Thymus (tissue), 11 donors: ENCODE results near the gene EGFL7. TPM values are rescaled to one million over a fixed set of nuclear protein-coding genes. Genes with fewer than 3 reads are reported as not detected.
A peak's percentile ranks its signal among the peaks of the same experiment; 100 is the strongest.

Source experiments
- DNase-seq, 9 donors: peaks; one replicate each; pipeline ENCODE4 v3.0.0-alpha.2; 2013; ENCODE audit warnings: low spot score in 9 of 9, low read depth in 6 of 9, missing footprints in 1 of 9
- H3K27ac ChIP-seq, 2 donors: one replicate each; pipeline ENCODE4 v1.5.1; 2013; ENCODE audit warnings: control low read depth in 1 of 2, low read depth in 1 of 2, low read length in 1 of 2, mild to moderate bottlenecking in 1 of 2, moderate library complexity in 1 of 2
- H3K27me3 ChIP-seq, 2 donors: one replicate each; pipeline ENCODE4 v1.5.1; 2013; ENCODE audit warnings: low read length in 1 of 2; ENCODE audit not compliant: control insufficient read depth in 2 of 2, insufficient read depth in 1 of 2
- H3K36me3 ChIP-seq, 2 donors: one replicate each; pipeline ENCODE4 v1.5.1; 2013; ENCODE audit warnings: low read length in 1 of 2, mild to moderate bottlenecking in 1 of 2, moderate library complexity in 1 of 2; ENCODE audit not compliant: control insufficient read depth in 2 of 2, insufficient read depth in 2 of 2
- H3K4me1 ChIP-seq, 2 donors: one replicate each; pipeline ENCODE4 v1.5.1; 2013; ENCODE audit warnings: low read length in 2 of 2; ENCODE audit not compliant: control insufficient read depth in 2 of 2, insufficient read depth in 2 of 2
- H3K4me3 ChIP-seq, 2 donors: one replicate each; pipeline ENCODE4 v1.5.1; 2013; ENCODE audit warnings: low read length in 2 of 2, control low read depth in 1 of 2, mild to moderate bottlenecking in 1 of 2
- H3K9me3 ChIP-seq, 2 donors: one replicate each; pipeline ENCODE4 v1.5.1; 2013; ENCODE audit warnings: low read length in 1 of 2, mild to moderate bottlenecking in 1 of 2; ENCODE audit not compliant: control insufficient read depth in 2 of 2, insufficient read depth in 1 of 2
- WGBS: extraction: QIAGEN DNeasy Blood & Tissue Kit; methylation state at CpG from one replicate; pipeline ENCODE4 v1.1.7; 2013; 5-methylcytosine and 5-hydroxymethylcytosine counted together
- polyA plus RNA-seq: library from polyadenylated mRNA; stranded (reverse); fragments of 200-250 nt; gene quantifications from one replicate; pipeline ENCODE4 v1.2.3, GENCODE V29; 2013
- total RNA-seq: library from RNA; stranded (reverse); fragments of 120-200 nt; gene quantifications from one replicate; pipeline ENCODE4 v1.2.4, GENCODE V29; 2013
- donor health status: healthy.

Gene EGFL7
- total and polyA plus RNA-seq, 2 donors = 18.1 to 118 TPM

DNA sequence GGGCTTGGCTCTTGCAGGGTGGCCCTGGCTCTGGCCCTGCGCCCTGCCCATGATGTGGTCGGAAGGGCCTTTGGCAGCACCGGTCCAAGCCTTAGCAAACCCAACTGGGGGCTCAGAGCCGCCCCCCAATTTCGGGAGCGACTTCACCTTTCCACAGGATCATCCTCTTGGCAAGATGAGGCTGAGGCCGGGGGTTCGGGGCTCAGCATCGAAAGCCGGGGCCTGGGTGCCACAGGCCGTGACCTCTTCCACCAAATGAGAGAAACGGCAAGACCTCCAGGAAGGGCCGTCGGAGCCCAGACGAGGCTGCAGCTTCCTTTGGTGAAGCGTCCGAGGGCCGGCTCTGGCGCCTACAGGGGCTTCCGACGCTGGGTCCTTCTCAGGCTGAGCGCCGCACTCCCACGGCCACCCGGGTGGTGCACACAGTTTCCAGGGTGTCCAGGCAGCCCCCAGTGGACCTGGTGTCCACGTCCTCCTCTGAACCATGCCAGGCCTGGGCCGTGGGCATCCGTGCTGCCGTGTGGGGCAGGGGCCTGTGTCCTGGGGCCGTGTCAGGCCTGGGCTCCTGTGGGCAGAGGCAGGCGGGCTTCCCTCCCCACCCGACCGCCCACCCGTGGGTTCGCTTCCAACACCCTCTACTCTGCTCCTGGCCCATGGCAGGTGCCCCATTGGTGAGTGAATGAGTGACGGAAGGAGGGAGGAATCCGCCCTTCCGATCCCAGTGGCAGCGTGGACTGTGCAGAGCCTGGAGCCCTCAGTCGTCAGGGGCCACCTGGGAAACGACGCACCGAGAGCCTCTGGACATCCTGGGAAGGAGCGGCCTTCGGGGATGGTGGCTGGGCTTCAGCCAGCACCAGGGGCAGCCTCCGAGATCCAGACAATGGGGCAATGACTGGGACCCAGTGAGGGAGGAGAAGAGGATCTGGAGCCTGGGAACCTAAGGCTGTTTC lies 29.7 kb downstream of the EGFL7 start:
- Histone ChIP-seq H3K27ac (no peak overlapping the region), H3K27me3 (peaks cover 4 to 26% of the 10 kb centered on the region in 2 donors), H3K4me3 (no peak overlapping the region), H3K4me1 (peaks cover 3 to 25% of the 10 kb centered on the region in 2 donors), H3K36me3 (no peaks in the 10 kb centered on the region), H3K9me3 (peaks cover 0 to 7% of the 10 kb centered on the region in 2 donors)
- WGBS = 95% methylated on average over 46 of the region's 46 CpGs
- no peak for DNase-seq

DNA sequence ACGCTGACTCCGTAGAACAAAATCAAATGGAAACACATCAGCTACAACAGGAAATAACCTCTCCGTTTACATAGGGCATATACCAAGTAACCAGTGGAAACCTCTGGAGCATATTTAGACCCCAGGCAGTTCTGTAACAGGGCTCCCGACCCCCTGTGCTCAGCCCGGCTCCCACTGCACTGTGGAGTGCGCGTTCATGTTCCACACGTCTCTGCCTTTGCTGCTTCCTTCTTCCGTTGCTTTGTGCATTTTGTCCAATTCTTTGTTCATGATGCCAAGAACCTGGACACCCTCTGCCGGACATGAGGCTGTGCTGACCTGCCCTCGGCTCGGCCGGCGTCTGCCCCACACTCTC lies 30.4 kb downstream of the EGFL7 start:
- H3K27me3 ChIP-seq = peaks cover 0 to 19% of the 10 kb centered on the region in 2 donors
- no peak for DNase-seq
- H3K4me3 ChIP-seq = no peak overlapping the region
- WGBS = 96% methylated on average over 14 of the region's 14 CpGs
- H3K27ac ChIP-seq = no peak overlapping the region
- H3K36me3 ChIP-seq = no peaks in the 10 kb centered on the region
- H3K4me1 ChIP-seq = peaks cover 0 to 26% of the 10 kb centered on the region in 2 donors
- peaks cover 0 to 3% of the 10 kb centered on the region in 2 donors for H3K9me3 ChIP-seq

- no peak overlapping the region for H3K27ac ChIP-seq
- no peaks in the 10 kb centered on the region for H3K9me3 ChIP-seq
- no peak overlapping the region for H3K4me3 ChIP-seq
Measured at GRCh38 chr9:136693490-136694162, 30.9 kb downstream of the EGFL7 start.

GRCh38 chr9:136694163-136694871 lies 31.6 kb downstream of the EGFL7 start:
- H3K4me3 ChIP-seq = no peak overlapping the region
- H3K27ac ChIP-seq = no peak overlapping the region
- H3K4me1 ChIP-seq = peaks cover 0 to 28% of the 10 kb centered on the region in 2 donors
- H3K36me3 ChIP-seq = no peaks in the 10 kb centered on the region
- WGBS = 77% methylated on average over 32 of the region's 32 CpGs
- no peak for DNase-seq
- H3K27me3 ChIP-seq = peaks cover 0 to 8% of the 10 kb centered on the region in 2 donors
- no peaks in the 10 kb centered on the region for H3K9me3 ChIP-seq

More at GRCh38 chr9:136693490-136694162, 30.9 kb downstream of the EGFL7 start:
- Histone ChIP-seq H3K36me3 (no peaks in the 10 kb centered on the region), H3K4me1 (peaks cover 0 to 28% of the 10 kb centered on the region in 2 donors), H3K27me3 (peaks cover 0 to 14% of the 10 kb centered on the region in 2 donors)
- 92% methylated on average over 15 of the region's 15 CpGs for WGBS
- DNase-seq = no peak

GRCh38 chr9:136694872-136695247 lies 32.1 kb downstream of the EGFL7 start:
- DNase-seq = no peak
- 98% methylated on average over 11 of the region's 11 CpGs for WGBS
- Histone ChIP-seq H3K4me1 (peaks cover 0 to 28% of the 10 kb centered on the region in 2 donors), H3K27me3 (peaks cover 0 to 8% of the 10 kb centered on the region in 2 donors), H3K9me3 (no peaks in the 10 kb centered on the region), H3K27ac (no peak overlapping the region), H3K36me3 (no peaks in the 10 kb centered on the region), H3K4me3 (no peak overlapping the region)

DNA sequence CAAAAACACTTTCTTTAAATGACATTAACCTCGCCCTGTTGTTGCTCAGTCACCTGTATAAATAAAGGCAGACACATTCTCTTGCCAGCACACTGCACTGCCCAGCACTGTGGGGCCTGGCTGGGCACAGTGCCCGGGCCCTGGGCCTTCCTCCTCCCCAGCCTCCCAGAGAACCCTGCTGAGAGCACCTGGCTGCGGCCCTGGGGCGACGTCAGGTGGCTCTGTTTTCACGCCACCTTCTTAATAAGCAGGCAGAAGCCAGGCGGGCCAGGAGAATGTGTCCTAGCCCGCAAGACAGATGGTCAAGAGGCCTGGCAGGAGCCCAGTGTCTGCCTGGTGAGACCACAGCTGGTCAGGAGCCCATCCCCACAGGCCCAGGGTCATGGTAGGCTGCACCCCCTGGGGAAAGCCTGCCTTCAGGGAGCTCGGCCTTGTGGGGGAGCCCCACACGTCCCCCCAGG lies 32.7 kb downstream of the EGFL7 start:
- Histone ChIP-seq H3K36me3 (no peaks in the 10 kb centered on the region), H3K27ac (peak overlapping the region in 1 of 2 donors; percentile 74), H3K4me1 (peaks cover 0 to 33% of the 10 kb centered on the region in 2 donors), H3K9me3 (no peaks in the 10 kb centered on the region), H3K27me3 (peaks cover 0 to 12% of the 10 kb centered on the region in 2 donors), H3K4me3 (no peak overlapping the region)
- WGBS = 87% methylated on average over 10 of the region's 10 CpGs
- no peak for DNase-seq

- no peak for DNase-seq
- 46% methylated on average over 23 of the region's 23 CpGs for WGBS
- Histone ChIP-seq H3K27ac (peak overlapping the region in 1 of 2 donors; percentile 74), H3K27me3 (peaks cover 0 to 16% of the 10 kb centered on the region in 2 donors), H3K36me3 (no peaks in the 10 kb centered on the region), H3K4me1 (peaks cover 2 to 38% of the 10 kb centered on the region in 2 donors), H3K4me3 (no peak overlapping the region), H3K9me3 (no peaks in the 10 kb centered on the region)
Measured at GRCh38 chr9:136695955-136696354, 33.2 kb downstream of the EGFL7 start.

DNA sequence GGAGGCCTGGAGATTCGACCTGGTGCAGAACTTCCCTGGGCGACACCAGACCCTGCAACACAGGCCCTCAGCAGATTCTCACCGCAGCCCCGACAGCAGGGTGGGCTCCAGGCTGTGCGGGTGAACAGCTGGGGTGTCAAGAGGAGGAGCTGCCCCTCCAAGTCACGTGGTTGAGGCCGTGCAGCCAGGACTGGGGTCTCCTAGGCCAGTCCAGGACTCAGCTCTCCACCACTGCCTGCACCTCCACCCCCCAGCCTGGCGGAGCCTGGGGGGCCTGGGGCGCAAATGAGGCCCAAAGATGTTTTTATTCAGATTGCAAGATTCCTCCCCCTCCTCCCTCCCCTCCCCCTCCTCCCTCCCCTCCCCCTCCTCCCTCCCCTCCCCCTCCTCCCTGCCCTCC lies 33.8 kb downstream of the EGFL7 start:
- Histone ChIP-seq H3K27me3 (peaks cover 0 to 21% of the 10 kb centered on the region in 2 donors), H3K36me3 (no peaks in the 10 kb centered on the region), H3K4me3 (no peak overlapping the region), H3K27ac (peak overlapping the region in 1 of 2 donors; percentile 74), H3K9me3 (no peaks in the 10 kb centered on the region), H3K4me1 (peaks cover 3 to 43% of the 10 kb centered on the region in 2 donors)
- DNase-seq = peak in 1 of 9 donors; percentile 49
- WGBS = 60% methylated on average over 9 of the region's 9 CpGs
